KOPT-K1 (cell line): ENCODE results near the gene RNF214.

ENCODE experiments used
- H3K27ac ChIP-seq: fragments of 200-600 bp; sonication (generic); 2 replicates; pipeline ENCODE4 v1.5.1; 2016; ENCODE audit warnings: antibody characterized with exemption, mild to moderate bottlenecking, low read depth, low read length; ENCODE audit not compliant: poor library complexity, severe bottlenecking
- H3K36me3 ChIP-seq: fragments of 200-600 bp; sonication (generic); 2 replicates; pipeline ENCODE4 v1.5.1; 2017; ENCODE audit warnings: antibody characterized with exemption, mild to moderate bottlenecking, low read length, moderate library complexity; ENCODE audit not compliant: insufficient read depth
- H3K9me3 ChIP-seq: fragments of 200-600 bp; sonication (generic); 2 replicates; pipeline ENCODE4 v1.5.1; 2017; ENCODE audit warnings: antibody characterized with exemption, low read length, mild to moderate bottlenecking; ENCODE audit not compliant: insufficient read depth, poor library complexity, severe bottlenecking

The RNF214 gene

DNA sequence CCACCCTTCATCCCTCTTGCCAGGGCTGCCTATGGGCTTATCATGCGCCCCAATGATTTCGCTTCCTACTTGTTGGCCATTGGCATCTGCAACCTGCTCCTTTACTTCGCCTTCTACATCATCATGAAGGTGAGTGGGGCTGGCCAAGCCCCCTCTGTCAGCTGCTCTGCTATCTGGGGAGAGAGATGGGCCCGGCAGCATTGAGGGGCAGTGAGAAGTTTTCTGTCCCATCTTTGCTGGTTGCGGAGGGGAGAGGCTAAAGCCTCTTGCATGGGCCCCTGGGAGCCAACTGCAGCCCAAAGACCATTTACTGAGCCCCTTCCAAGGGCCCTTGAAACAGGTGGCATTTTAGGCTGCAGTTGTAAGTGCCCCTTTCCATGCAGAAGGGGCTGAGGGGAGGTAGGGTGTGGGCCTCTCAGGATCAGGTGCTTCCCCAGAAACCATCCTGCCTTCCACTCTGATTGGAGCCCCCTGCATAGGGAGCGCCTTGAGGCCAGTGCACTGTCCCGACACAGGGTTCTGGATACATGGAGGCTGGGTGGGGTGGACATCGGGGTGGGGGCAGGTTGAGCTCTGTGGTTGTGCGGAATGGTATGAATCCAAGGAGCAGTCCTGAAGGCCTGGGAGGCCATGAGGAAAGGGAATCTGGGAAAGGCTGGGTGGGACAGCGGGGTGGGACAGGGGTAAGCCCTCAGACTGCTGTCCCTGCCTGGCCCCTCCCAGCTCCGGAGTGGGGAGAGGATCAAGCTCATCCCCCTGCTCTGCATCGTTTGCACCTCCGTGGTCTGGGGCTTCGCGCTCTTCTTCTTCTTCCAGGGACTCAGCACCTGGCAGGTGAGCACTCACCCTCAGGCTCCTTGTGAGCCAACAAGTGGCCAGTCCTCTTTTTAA is 39.1 kb upstream of the RNF214 start:
- H3K36me3 ChIP-seq: no peaks in the 10 kb centered on the region; the same call in 1 of the 2 replicates
- H3K27ac ChIP-seq: no peak overlapping the region
- H3K9me3 ChIP-seq: no peaks in the 10 kb centered on the region

GRCh38 chr11:117194267-117194666 is 38.2 kb upstream of the RNF214 start:
- Histone ChIP-seq H3K9me3 (no peaks in the 10 kb centered on the region), H3K36me3 (no peaks in the 10 kb centered on the region), H3K27ac (no peak overlapping the region)

GRCh38 chr11:117195258-117195657 is 37.2 kb upstream of the RNF214 start:
- no peaks in the 10 kb centered on the region for H3K9me3 ChIP-seq

GRCh38 chr11:117195761-117196160 is 36.7 kb upstream of the RNF214 start:
- H3K9me3 ChIP-seq: no peaks in the 10 kb centered on the region
- no peaks in the 10 kb centered on the region for H3K36me3 ChIP-seq
- no peak overlapping the region for H3K27ac ChIP-seq

More at GRCh38 chr11:117195258-117195657, 37.2 kb upstream of the RNF214 start:
- H3K27ac ChIP-seq: no peak overlapping the region
- no peaks in the 10 kb centered on the region for H3K36me3 ChIP-seq

GRCh38 chr11:117197006-117197405 is 35.5 kb upstream of the RNF214 start:
- no peaks in the 10 kb centered on the region for H3K9me3 ChIP-seq
- H3K27ac ChIP-seq: no peak overlapping the region
- no peaks in the 10 kb centered on the region for H3K36me3 ChIP-seq

DNA sequence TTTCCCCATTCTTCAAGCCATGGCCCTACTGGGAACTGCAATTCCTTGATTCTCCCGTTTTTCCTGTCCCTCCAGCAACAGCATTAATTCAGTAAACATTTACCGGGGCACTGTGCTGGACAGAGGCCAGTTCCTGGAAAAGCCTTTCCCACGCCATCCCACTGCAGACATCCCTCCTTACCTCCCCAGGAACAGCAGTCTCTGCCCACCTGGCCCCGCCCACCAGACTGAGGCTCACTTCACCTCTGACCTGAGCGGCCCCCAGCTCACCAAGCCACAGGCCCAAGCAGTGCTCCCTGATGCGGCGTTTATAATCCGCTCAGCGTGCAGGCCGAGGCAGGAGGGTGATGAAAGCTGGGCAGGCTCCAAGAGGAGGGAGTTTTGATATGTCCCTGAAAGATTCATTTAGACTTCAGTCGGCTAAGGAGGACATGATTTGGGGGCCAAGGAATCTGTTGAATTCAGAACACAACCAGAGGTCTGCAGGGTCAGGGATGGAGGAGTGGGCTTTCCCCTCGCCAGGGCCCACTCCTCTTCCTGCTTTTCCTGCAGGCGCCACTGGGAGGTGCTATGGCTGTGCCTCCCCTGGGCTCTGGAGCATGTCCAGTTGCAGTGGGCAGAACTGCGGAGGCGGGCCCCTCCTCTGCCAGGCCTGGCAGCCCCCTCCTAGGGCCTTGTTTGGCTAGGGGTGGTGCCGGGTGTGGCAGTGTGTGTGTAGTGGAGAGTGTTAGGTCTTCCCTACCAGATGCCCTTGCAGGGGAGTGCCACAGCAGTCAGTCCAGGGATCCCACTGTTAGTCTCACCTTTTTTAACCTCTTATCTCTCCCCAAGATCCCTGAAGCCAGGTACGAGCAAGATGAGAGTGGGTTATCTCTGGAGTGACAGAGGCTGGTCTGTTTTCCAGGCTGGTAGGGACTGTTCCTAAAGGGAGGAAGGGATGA is 34.7 kb upstream of the RNF214 start:
- no peak overlapping the region for H3K27ac ChIP-seq
- H3K9me3 ChIP-seq: no peaks in the 10 kb centered on the region
- 0 out of 2 replicates have a peak, but pooled peaks cover 3% of the 10 kb centered on the region for H3K36me3 ChIP-seq

- Histone ChIP-seq H3K36me3 (peaks cover 10% of the 10 kb centered on the region; the same call in 1 of the 2 replicates), H3K27ac (no peak overlapping the region), H3K9me3 (no peaks in the 10 kb centered on the region)
Observed at GRCh38 chr11:117198613-117199012, 33.9 kb upstream of the RNF214 start.

- Histone ChIP-seq H3K27ac (no peak within 1 kb of the TSS), H3K9me3 (no peaks in the 10 kb centered on the region), H3K36me3 (peaks cover 17% of the 10 kb centered on the region; the same call in 1 of the 2 replicates)
Observed at GRCh38 chr11:117199053-117199915, 33.2 kb upstream of the RNF214 start, which contains the start of gene TAGLN. Gene TAGLN, plus strand, starts transcription at chr11:117199370. Its CDS starts 3,644 bp downstream, at chr11:117203014.

DNA sequence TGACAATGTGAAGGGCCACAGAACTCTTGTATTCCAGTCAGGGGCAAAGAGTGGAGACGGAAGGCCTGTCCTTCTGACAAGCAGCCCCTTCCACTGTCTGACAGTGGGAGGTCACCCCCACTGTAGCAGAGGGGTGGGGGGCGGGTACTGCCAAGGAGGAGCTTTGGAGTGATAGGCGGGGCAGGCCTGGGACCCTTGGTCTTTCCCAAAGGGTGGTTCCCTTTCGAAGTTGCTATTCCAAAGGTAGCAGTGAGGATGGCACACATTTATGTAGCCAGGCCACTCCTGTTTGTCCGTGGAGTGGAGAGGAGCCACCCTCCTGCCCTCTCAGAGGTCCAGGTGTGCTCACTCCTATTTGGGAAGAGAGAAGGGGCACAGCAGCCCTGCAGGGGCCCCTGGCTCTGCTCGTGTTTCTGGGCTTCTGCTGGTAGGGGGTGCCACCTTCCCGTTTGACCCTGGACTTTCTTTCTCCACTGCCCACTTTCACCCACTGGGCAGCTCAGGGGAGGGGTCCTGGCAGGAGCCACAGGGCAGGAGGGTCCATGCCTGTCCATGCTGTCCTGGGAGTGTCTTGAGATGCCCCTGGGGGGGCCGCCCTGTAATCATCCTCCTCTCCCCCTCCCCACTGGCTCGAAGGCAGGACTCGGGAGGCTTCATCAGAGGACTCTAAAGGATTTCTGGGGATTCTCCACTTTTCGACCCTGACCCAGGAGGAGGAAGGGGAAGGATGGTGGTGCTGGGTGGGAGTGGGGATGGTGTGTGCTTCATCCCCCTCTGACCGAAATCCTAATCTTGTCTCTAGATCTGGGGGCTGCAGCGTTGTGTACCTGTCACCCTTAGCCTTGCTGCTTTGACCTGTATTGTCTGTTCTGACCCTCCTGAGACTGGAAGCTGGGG is 32.3 kb upstream of the RNF214 start:
- Histone ChIP-seq H3K36me3 (peaks cover 26% of the 10 kb centered on the region; the same call in 1 of the 2 replicates), H3K27ac (no peak overlapping the region), H3K9me3 (no peaks in the 10 kb centered on the region)

DNA sequence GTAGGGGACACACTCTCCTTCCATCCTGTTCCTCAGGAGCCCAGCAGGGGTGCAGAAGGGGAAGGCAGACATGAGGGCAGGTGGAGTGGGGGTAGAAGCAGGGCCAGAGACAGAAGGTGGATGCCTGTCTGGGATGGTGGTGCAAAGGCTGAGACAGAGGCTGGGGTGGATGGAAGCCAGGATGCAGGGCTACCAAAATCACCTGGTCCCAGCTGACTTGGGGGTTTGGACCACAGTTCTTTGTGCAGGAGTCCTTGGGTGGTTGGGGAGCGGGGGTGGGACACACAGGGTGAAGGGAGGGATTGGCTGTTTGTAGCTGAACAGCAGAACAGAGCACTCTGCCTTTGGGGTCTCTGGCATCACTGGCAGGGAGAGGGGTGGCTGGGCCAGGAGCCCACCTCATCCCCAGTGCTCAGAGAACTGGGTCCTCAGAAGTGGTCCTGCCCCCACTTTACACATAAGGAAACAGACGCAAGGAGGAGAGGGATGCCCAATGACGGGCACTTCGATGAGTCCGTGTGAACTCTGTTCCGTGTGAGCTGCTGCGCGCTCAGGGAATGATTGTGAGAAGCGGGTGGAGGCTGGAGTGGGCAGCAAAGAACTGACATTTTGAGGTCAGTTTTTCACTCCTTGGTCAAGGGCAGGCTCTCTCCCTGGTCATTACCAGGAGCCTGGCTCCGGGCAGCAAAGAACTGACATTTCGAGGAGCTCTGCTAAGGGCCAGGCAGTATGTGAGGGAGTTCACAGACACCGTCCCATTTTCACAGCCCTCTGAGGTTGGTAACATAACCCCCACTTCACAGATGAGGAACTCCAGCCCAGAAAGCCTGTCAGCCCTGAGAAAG is 31.4 kb upstream of the RNF214 start:
- H3K36me3 ChIP-seq: peaks cover 31% of the 10 kb centered on the region; the same call in 1 of the 2 replicates
- no peak overlapping the region for H3K27ac ChIP-seq
- H3K9me3 ChIP-seq: no peaks in the 10 kb centered on the region

DNA sequence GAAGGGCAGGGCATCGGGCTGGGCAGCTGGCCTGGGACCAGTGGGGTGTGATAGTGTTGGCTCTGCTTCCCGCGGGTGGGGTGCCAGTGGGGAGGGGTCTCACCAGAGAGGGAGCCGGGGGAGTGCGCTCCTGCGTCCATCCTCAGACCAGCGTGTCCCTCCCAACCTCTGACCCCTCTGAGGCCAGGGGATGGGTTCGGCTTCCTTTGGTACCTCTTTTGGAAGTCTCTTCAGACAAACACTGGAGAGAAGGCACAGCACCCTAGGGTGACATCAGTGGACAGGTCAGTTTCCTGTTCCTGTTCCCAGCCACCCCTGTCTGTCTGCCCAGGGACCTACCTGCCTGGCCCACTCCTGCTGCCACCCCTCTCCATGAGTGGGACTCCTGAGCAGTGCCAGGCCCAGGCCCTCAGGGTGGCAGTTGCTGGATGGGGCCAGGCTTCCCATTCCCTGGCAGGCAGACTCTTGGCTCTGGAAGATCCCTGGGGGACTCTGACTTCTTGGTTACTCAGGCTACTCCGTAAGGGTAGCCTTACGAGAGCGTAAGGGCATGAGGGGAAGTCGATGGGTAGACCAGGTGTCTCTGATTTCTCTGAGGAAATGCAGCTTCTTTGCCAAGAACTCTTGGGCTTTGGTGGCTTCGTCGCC is 30.7 kb upstream of the RNF214 start:
- H3K9me3 ChIP-seq: no peaks in the 10 kb centered on the region
- no peak overlapping the region for H3K27ac ChIP-seq
- H3K36me3 ChIP-seq: peaks cover 31% of the 10 kb centered on the region; the same call in 1 of the 2 replicates

DNA sequence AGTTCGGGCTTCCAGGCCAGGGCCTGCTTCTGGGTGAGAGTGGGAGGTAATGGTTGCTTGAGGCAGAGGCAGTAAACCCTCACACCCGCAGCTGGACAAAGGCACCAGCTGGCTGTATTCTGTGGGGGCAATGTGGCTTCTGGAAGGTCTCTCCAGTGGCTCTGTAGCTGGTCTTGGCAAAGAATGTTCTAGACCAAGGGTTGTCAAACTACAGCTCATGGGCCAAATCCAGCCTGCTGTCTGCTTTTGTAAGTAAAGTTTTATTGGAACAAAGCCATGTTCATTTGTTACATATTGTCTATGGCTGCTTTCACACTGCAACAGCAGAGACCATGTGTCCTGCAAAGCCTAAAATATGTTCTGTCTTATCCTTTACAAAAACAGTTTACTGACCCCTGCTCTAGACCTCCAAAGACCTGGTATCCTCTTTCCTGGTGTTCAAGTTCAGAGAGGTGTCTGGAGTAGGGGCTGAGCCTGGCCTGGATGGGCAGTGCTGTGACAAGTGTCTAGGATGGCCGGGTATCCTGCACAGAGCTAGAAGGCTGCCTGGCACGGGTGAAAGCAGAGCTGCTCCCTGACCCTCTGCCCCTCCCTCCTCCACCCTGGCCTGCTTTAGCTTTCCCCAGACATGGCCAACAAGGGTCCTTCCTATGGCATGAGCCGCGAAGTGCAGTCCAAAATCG is 29.9 kb upstream of the RNF214 start:
- Histone ChIP-seq H3K36me3 (peaks cover 31% of the 10 kb centered on the region; the same call in 1 of the 2 replicates), H3K9me3 (no peaks in the 10 kb centered on the region), H3K27ac (no peak overlapping the region)
